ENCODE measurements around the gene USP10. TPM values are rescaled to one million over a fixed set of nuclear protein-coding genes. Genes with fewer than 3 reads are reported as not detected.

The USP10 gene
- total and polyA plus RNA-seq, 7 donors: 17.1 to 64.3 (median 43.9) TPM

GRCh38 chr16:84820771-84821170, 121.0 kb downstream of the USP10 start:
- TF ChIP-seq POLR2A (IDR thresholded peaks at IDR 0.05) (no peak), POLR2AphosphoS5 (IDR thresholded peaks at IDR 0.05) (peak in 2 of 4 donors; percentile 13 to 48), CTCF (IDR thresholded peaks at IDR 0.05) (no peak), EP300 (IDR thresholded peaks at IDR 0.05) (no peak)
- intact Hi-C loops (cut with DNase I): loop anchor here (10.0 kb wide), 1 partner anchor 526 kb away; the partner anchor contains the start of gene WFDC1
- Histone ChIP-seq H3K36me3 (peaks cover 0 to 28% (median 0%) of the 10 kb centered on the region in 4 donors), H3K4me3 (peak overlapping the region; percentile 66 to 85 (median 78)), H3K9me3 (no peaks in the 10 kb centered on the region), H3K27ac (peak overlapping the region; percentile 96 to 100 (median 98)), H3K27me3 (no peaks in the 10 kb centered on the region), H3K4me1 (peaks cover 0 to 61% (median 51%) of the 10 kb centered on the region in 4 donors)
- peak; percentile 80 for DNase-seq
- WGBS, 2 donors: 66 to 73% methylated on average over 12 of the region's 12 CpGs

DNA sequence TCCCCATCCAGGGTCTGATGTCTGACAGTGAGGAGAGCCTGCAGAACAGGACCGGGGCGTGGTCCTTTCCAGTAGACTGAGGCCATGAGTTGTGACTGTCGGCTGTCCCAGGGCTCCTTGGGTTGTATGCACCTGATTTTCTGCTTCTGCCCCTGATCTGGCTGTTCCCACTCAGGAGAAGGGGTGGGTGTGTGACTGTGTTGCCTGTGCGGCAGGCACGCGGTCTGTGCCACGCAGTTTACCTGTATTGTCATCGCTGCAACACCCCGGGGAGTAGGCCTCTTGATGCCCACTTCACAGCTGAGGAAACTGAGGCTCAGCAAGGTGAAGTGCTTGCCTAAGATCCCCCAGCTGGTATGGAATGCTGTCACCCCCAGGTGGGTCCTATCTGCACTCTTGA, 121.4 kb downstream of the USP10 start:
- Histone ChIP-seq H3K27ac (peak overlapping the region; percentile 96 to 100 (median 98)), H3K4me3 (peak overlapping the region; percentile 66 to 85 (median 78)), H3K27me3 (no peaks in the 10 kb centered on the region), H3K9me3 (no peaks in the 10 kb centered on the region), H3K4me1 (peaks cover 0 to 65% (median 55%) of the 10 kb centered on the region in 4 donors), H3K36me3 (peaks cover 0 to 28% (median 0%) of the 10 kb centered on the region in 4 donors)
- TF ChIP-seq POLR2AphosphoS5 (IDR thresholded peaks at IDR 0.05): no peak
- TF ChIP-seq POLR2A (IDR thresholded peaks at IDR 0.05): peak in 1 of 2 donors; percentile 13
- 72 to 87% methylated on average over 9 of the region's 9 CpGs for WGBS, 2 donors
- DNase-seq: peak; percentile 72
- intact Hi-C loops (cut with DNase I): loop anchor here (10.0 kb wide), 1 partner anchor 526 kb away; the partner anchor contains the start of gene WFDC1

- H3K36me3 ChIP-seq: peaks cover 0 to 28% (median 0%) of the 10 kb centered on the region in 4 donors
- no peaks in the 10 kb centered on the region for H3K27me3 ChIP-seq
- peak overlapping the region; percentile 96 to 100 (median 98) for H3K27ac ChIP-seq
- H3K4me3 ChIP-seq: peak overlapping the region; percentile 66 to 85 (median 78)
- intact Hi-C loops (cut with DNase I): loop anchor here (10.0 kb wide), 1 partner anchor 527 kb away; the partner anchor contains the start of gene WFDC1
- WGBS, 2 donors: 58 to 67% methylated on average over 13 of the region's 13 CpGs
- DNase-seq: peak; percentile 75
- TF ChIP-seq CTCF (IDR thresholded peaks at IDR 0.05): no peak
- peak in 2 of 4 donors; percentile 27 to 36 for TF ChIP-seq EP300 (IDR thresholded peaks at IDR 0.05)
- TF ChIP-seq POLR2AphosphoS5 (IDR thresholded peaks at IDR 0.05): peak; percentile 37 to 65 (median 49)
- H3K9me3 ChIP-seq: no peaks in the 10 kb centered on the region
- H3K4me1 ChIP-seq: peaks cover 0 to 73% (median 63%) of the 10 kb centered on the region in 4 donors
Observed at GRCh38 chr16:84821728-84822689, 122.2 kb downstream of the USP10 start.

GRCh38 chr16:84822990-84823389, 123.2 kb downstream of the USP10 start:
- Histone ChIP-seq H3K27ac (peak overlapping the region; percentile 96 to 100 (median 98)), H3K4me1 (peaks cover 0 to 83% (median 73%) of the 10 kb centered on the region in 4 donors), H3K27me3 (no peaks in the 10 kb centered on the region), H3K9me3 (no peaks in the 10 kb centered on the region), H3K36me3 (peaks cover 0 to 28% (median 0%) of the 10 kb centered on the region in 4 donors), H3K4me3 (peak overlapping the region; percentile 66 to 85 (median 78))
- intact Hi-C loops (cut with DNase I): loop anchor here (10.0 kb wide), 1 partner anchor 528 kb away; the partner anchor contains the start of gene WFDC1
- TF ChIP-seq POLR2A (IDR thresholded peaks at IDR 0.05): no peak
- peak in 2 of 4 donors; percentile 6 to 53 for TF ChIP-seq POLR2AphosphoS5 (IDR thresholded peaks at IDR 0.05)
- TF ChIP-seq CTCF (IDR thresholded peaks at IDR 0.05): no peak
- no peak for DNase-seq
- 84 to 92% methylated on average over 6 of the region's 6 CpGs for WGBS, 2 donors

All from sigmoid colon (tissue), 7 donors.